IPS-18c (cell line): Measurements from ENCODE around the gene GLP1R.

Experiments used
- H3K4me3 ChIP-seq: 2 replicates; pipeline ENCODE4 v1.7.0; 2013; ENCODE audit warnings: low read depth, mild to moderate bottlenecking, low read length, moderate library complexity; ENCODE audit not compliant: insufficient read depth
- H3K9me3 ChIP-seq: one replicate; pipeline ENCODE4 v1.6.1; 2013; ENCODE audit warnings: mild to moderate bottlenecking, low read length, moderate library complexity; ENCODE audit not compliant: control insufficient read depth, insufficient read depth

The GLP1R gene

GRCh38 chr6:39037707-39038106 lies 10.9 kb upstream of the GLP1R start:
- H3K9me3 ChIP-seq: no peaks in the 10 kb centered on the region

GRCh38 chr6:39040080-39040673 lies 8.4 kb upstream of the GLP1R start:
- Histone ChIP-seq H3K4me3 (no peak overlapping the region), H3K9me3 (no peaks in the 10 kb centered on the region)

More at GRCh38 chr6:39037707-39038106, 10.9 kb upstream of the GLP1R start:
- H3K4me3 ChIP-seq: no peak overlapping the region

- no peak overlapping the region for H3K4me3 ChIP-seq
- no peaks in the 10 kb centered on the region for H3K9me3 ChIP-seq
These were observed 7.5 kb upstream of the GLP1R start for GRCh38 chr6:39041072-39041471.

GRCh38 chr6:39043776-39044175 lies 4.8 kb upstream of the GLP1R start:
- Histone ChIP-seq H3K4me3 (no peak overlapping the region), H3K9me3 (no peaks in the 10 kb centered on the region)

GRCh38 chr6:39044181-39044580 lies 4.4 kb upstream of the GLP1R start:
- Histone ChIP-seq H3K9me3 (no peaks in the 10 kb centered on the region), H3K4me3 (no peak overlapping the region)

GRCh38 chr6:39047434-39048327 lies 900 bp upstream of the GLP1R start:
- Histone ChIP-seq H3K4me3 (peak overlapping the region; percentile 66; the same call in 1 of the 2 replicates), H3K9me3 (no peaks in the 10 kb centered on the region)

- no peak overlapping the region; the same call in 1 of the 2 replicates for H3K4me3 ChIP-seq
- H3K9me3 ChIP-seq: no peaks in the 10 kb centered on the region
These were observed 1.1 kb downstream of the GLP1R start for GRCh38 chr6:39049575-39050283.

GRCh38 chr6:39050453-39051112 lies 2.0 kb downstream of the GLP1R start:
- Histone ChIP-seq H3K9me3 (peaks cover 2% of the 10 kb centered on the region), H3K4me3 (no peak overlapping the region)

GRCh38 chr6:39051399-39052122 lies 3.0 kb downstream of the GLP1R start:
- Histone ChIP-seq H3K4me3 (no peak overlapping the region), H3K9me3 (peaks cover 2% of the 10 kb centered on the region)

- peaks cover 2% of the 10 kb centered on the region for H3K9me3 ChIP-seq
- no peak overlapping the region for H3K4me3 ChIP-seq
These were observed 4.5 kb downstream of the GLP1R start for GRCh38 chr6:39053016-39053624.

GRCh38 chr6:39053854-39054576 lies 5.4 kb downstream of the GLP1R start:
- no peak overlapping the region for H3K4me3 ChIP-seq
- H3K9me3 ChIP-seq: peaks cover 2% of the 10 kb centered on the region

GRCh38 chr6:39054577-39055142 lies 6.1 kb downstream of the GLP1R start:
- no peak overlapping the region for H3K4me3 ChIP-seq
- H3K9me3 ChIP-seq: peaks cover 2% of the 10 kb centered on the region

- H3K4me3 ChIP-seq: no peak overlapping the region
- peaks cover 2% of the 10 kb centered on the region for H3K9me3 ChIP-seq
These were observed 7.1 kb downstream of the GLP1R start for GRCh38 chr6:39055661-39056060.

GRCh38 chr6:39056191-39056590 lies 7.6 kb downstream of the GLP1R start:
- Histone ChIP-seq H3K4me3 (no peak overlapping the region), H3K9me3 (peaks cover 2% of the 10 kb centered on the region)

GRCh38 chr6:39056681-39057080 lies 8.1 kb downstream of the GLP1R start:
- no peak overlapping the region for H3K4me3 ChIP-seq
- peaks cover 2% of the 10 kb centered on the region for H3K9me3 ChIP-seq
